Thymus (tissue), 11 donors: ENCODE measurements around the gene RESF1. TPM values are rescaled to one million over a fixed set of nuclear protein-coding genes. Genes with fewer than 3 reads are reported as not detected.

Experiments used
- DNase-seq, 9 donors: peaks; one replicate each; pipeline ENCODE4 v3.0.0-alpha.2; 2013; ENCODE audit warnings: low spot score in 9 of 9, low read depth in 6 of 9, missing footprints in 1 of 9
- H3K27ac ChIP-seq, 2 donors: one replicate each; pipeline ENCODE4 v1.5.1; 2013; ENCODE audit warnings: control low read depth in 1 of 2, low read depth in 1 of 2, low read length in 1 of 2, mild to moderate bottlenecking in 1 of 2, moderate library complexity in 1 of 2
- H3K27me3 ChIP-seq, 2 donors: one replicate each; pipeline ENCODE4 v1.5.1; 2013; ENCODE audit warnings: low read length in 1 of 2; ENCODE audit not compliant: control insufficient read depth in 2 of 2, insufficient read depth in 1 of 2
- H3K36me3 ChIP-seq, 2 donors: one replicate each; pipeline ENCODE4 v1.5.1; 2013; ENCODE audit warnings: low read length in 1 of 2, mild to moderate bottlenecking in 1 of 2, moderate library complexity in 1 of 2; ENCODE audit not compliant: control insufficient read depth in 2 of 2, insufficient read depth in 2 of 2
- H3K4me1 ChIP-seq, 2 donors: one replicate each; pipeline ENCODE4 v1.5.1; 2013; ENCODE audit warnings: low read length in 2 of 2; ENCODE audit not compliant: control insufficient read depth in 2 of 2, insufficient read depth in 2 of 2
- H3K4me3 ChIP-seq, 2 donors: one replicate each; pipeline ENCODE4 v1.5.1; 2013; ENCODE audit warnings: low read length in 2 of 2, control low read depth in 1 of 2, mild to moderate bottlenecking in 1 of 2
- H3K9me3 ChIP-seq, 2 donors: one replicate each; pipeline ENCODE4 v1.5.1; 2013; ENCODE audit warnings: low read length in 1 of 2, mild to moderate bottlenecking in 1 of 2; ENCODE audit not compliant: control insufficient read depth in 2 of 2, insufficient read depth in 1 of 2
- WGBS: extraction: QIAGEN DNeasy Blood & Tissue Kit; methylation state at CpG from one replicate; pipeline ENCODE4 v1.1.7; 2013; 5-methylcytosine and 5-hydroxymethylcytosine counted together
- polyA plus RNA-seq: library from polyadenylated mRNA; stranded (reverse); fragments of 200-250 nt; gene quantifications from one replicate; pipeline ENCODE4 v1.2.3, GENCODE V29; 2013
- total RNA-seq: library from RNA; stranded (reverse); fragments of 120-200 nt; gene quantifications from one replicate; pipeline ENCODE4 v1.2.4, GENCODE V29; 2013
- donor health status: healthy.

RESF1 gene
- total and polyA plus RNA-seq, 2 donors, result 75.2 to 323 TPM

DNA sequence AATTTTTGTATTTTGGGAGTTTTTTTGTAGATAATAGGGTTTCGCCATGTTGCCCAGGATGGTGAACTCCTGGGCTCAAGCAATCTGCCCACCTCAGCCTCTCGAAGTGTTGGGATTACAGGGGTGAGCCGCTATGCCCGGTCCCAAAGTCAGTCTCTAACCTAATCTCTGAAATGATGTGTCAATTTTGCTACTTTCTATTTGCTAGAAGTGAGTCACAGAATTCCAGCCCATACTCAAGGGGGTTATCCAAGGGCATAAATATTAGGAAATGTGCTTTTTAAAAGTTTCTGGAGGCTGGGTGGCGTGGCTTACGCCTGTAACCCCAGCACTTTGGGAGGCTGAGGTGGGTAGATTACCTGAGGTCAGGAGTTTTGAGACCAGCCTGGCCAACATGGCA is 40.5 kb downstream of the RESF1 start:
- Histone ChIP-seq H3K4me3 (no peak overlapping the region), H3K36me3 (peaks cover 61 to 64% of the 10 kb centered on the region in 2 donors), H3K27ac (no peak overlapping the region), H3K27me3 (no peaks in the 10 kb centered on the region), H3K4me1 (no peaks in the 10 kb centered on the region), H3K9me3 (no peaks in the 10 kb centered on the region)
- no peak for DNase-seq
- WGBS, result 98% methylated on average over 6 of the region's 6 CpGs

DNA sequence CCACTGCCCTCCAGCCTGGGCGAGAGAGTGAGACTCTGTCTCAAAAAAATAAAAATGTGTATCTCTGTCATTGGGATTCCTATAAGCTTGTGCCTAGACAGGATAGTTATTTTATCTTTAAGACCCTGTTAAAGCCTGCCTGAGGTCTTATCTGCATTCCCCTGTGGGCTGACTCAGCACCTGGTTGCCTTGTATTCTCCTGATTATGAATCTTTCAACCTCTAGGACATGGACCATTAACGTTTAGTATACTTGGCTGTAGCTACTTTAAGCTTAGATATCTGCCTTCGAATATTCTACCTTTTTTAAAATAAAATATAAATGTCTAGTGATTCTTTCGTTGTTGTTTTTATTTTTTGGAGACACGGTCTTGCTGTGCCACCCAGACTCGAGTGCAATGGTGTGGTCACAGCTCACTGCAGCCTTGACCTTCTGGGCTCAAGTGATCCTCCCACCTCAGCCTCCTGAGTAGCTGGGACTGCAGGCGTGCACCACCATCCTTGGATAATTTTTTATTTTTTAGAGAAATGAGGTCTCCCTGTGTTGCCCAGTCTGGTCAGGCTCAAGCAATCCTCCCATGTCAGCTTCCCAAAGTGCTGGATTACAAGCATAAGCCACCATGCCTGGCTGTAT is 41.3 kb downstream of the RESF1 start:
- DNase-seq, result no peak
- WGBS, result 97% methylated on average over 7 of the region's 7 CpGs
- Histone ChIP-seq H3K4me3 (no peak overlapping the region), H3K9me3 (no peaks in the 10 kb centered on the region), H3K27me3 (no peaks in the 10 kb centered on the region), H3K27ac (no peak overlapping the region), H3K4me1 (no peaks in the 10 kb centered on the region), H3K36me3 (peaks cover 56 to 61% of the 10 kb centered on the region in 2 donors)

DNA sequence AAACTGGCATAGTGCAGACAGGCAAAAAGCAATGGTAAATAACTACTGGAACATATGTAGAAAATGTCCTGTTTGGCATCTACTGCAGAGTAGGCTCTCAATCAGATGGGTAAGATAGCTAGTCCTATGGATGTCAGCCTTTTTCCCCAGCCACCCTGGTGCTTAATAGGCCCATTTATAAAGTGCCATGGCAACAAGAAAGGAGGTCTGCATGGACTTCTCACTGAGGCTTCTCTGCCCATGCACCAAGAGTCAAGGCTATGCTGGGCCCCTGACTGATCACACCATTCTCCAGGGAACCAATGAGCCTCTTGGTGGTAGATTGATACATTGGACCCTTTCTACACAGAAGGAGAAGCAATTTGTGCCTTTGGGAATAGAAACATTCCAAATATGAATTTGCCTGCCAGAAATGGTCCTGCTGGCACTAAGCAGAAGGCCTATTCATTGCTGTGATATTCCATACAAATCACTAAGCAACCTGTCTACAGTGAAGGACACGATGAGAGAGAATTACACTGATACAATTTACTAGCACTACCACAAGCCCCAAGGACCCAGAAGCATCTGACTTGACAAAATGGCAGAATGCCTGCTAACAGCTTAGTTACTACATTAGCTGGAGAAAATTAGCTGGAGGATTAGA is 43.8 kb downstream of the RESF1 start:
- no peak for DNase-seq
- Histone ChIP-seq H3K9me3 (no peaks in the 10 kb centered on the region), H3K36me3 (peaks cover 33 to 39% of the 10 kb centered on the region in 2 donors), H3K27ac (peak overlapping the region in 1 of 2 donors; percentile 13), H3K4me3 (no peak overlapping the region), H3K4me1 (no peaks in the 10 kb centered on the region), H3K27me3 (no peaks in the 10 kb centered on the region)
- 98% methylated on average over 1 of the region's 1 CpG for WGBS

DNA sequence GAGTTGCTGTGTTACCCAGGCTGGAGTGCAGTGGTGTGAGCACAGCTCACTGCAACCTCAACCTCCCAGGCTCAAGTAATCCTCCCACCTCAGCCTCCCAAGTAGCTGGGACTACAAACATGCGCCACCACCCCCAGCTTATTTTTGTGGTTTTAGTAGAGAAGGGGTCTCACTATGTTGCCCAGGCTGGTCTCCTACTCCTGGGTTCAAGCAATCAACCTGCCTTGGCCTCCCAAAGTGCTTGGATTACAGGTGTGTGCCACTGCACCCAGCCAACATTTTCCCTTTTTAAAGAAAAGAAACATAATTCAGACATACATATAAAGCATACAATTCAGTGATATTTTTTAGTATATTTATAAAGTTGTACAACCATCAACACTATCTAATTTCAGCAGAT is 44.4 kb downstream of the RESF1 start:
- H3K27ac ChIP-seq, result no peak overlapping the region
- no peak overlapping the region for H3K4me3 ChIP-seq
- DNase-seq, result no peak
- H3K4me1 ChIP-seq, result no peaks in the 10 kb centered on the region
- WGBS, result 95% methylated on average over 1 of the region's 1 CpG
- peaks cover 26 to 35% of the 10 kb centered on the region in 2 donors for H3K36me3 ChIP-seq
- no peaks in the 10 kb centered on the region for H3K9me3 ChIP-seq
- H3K27me3 ChIP-seq, result no peaks in the 10 kb centered on the region

DNA sequence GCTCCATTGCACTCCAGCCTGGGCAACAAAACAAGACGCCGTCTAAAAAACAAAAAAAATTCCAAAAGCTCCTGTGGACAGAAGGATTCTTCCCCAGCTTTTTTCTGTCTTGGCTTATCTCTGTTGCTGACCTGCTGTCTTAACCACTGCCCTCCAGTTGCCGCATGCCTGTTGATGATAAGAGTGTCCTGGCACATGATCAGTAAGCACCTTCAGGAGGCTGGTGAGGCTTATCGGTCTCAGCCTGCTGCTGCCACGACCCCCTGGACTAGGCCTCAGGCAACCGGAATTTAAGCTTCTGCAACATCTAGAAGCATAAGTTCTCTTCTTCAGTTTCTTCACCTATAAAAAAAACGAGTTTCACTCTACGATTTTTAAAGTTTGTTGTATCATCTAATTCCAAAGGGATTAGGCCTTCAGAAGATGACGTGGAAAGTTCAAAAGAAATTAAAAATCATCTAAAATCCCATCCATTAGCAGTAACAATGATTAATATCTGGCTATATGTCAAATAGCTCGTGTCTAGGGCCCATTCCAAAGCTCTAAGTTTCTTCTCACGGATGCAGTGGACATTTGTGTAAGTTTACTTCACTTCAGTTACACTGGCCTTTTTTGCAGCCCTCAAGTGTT is 46.4 kb downstream of the RESF1 start:
- Histone ChIP-seq H3K27ac (no peak overlapping the region), H3K9me3 (no peaks in the 10 kb centered on the region), H3K36me3 (peaks cover 10 to 21% of the 10 kb centered on the region in 2 donors), H3K4me1 (no peaks in the 10 kb centered on the region), H3K4me3 (no peak overlapping the region), H3K27me3 (no peaks in the 10 kb centered on the region)
- DNase-seq, result no peak
- 77% methylated on average over 11 of the region's 11 CpGs for WGBS

Other genes with a start within 250 kb of the RESF1 start
- gene AMN1, start 230.4 kb upstream of the RESF1 start, total RNA-seq, result 23.5 TPM
- 24.4 TPM for gene AMN1, start 230.4 kb upstream of the RESF1 start, polyA plus RNA-seq
- gene BICD1, start 147.4 kb downstream of the RESF1 start, total RNA-seq, result 5.5 TPM
- 12.1 TPM for gene BICD1, start 147.4 kb downstream of the RESF1 start, polyA plus RNA-seq